ENCODE data around the gene DIS3L2. TPM values are rescaled to one million over a fixed set of nuclear protein-coding genes. Genes with fewer than 3 reads are reported as not detected.
"Not testable (repeated sequence)": the region's sequence is repeated elsewhere in the genome, so short reads cannot be mapped to it uniquely, and the experiment has no call there.

DIS3L2 gene
- total RNA-seq, 1 donor from 2014 or later: 11.8 TPM

DNA sequence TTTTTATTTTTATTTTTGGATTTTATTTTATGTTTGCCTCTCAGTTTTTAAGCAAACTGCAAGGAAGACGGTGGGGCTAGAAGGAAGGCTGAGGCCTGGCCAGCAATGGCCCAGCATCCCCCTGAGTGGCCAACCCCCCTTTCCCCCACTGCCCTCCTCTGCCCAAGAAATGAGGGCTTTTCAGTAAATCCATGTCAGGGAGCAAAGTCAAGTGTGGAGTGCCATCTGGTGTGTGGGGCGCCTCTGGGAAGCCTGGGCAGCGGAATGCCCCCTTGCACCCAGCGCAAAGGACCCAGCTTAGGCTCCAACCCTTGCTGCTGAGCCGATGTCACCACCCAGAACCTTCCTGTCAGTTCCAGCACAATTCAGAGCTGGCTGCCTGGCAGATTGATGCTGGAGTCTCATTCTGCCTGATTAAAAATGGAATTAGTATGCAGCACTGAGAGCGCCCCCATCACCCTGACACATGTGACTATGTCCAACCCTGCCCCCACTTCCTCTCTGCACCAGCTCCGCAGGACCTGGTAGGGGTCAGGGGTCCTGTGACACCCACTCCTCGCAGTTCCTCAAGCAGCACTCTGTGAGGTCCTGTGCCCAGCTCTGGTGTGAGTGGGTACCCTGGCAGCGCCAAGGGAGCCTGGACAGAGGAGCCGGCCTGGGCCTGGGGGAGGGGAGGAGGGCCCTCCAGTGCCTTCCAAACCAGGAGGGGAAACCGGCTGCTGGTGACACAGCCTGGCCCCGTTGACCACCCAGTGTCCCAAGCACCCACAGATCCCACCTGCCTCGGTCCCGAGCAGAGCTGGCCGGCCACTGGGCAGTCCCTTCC is 407.8 kb downstream of the DIS3L2 start:
- TF ChIP-seq, protein P1, sequence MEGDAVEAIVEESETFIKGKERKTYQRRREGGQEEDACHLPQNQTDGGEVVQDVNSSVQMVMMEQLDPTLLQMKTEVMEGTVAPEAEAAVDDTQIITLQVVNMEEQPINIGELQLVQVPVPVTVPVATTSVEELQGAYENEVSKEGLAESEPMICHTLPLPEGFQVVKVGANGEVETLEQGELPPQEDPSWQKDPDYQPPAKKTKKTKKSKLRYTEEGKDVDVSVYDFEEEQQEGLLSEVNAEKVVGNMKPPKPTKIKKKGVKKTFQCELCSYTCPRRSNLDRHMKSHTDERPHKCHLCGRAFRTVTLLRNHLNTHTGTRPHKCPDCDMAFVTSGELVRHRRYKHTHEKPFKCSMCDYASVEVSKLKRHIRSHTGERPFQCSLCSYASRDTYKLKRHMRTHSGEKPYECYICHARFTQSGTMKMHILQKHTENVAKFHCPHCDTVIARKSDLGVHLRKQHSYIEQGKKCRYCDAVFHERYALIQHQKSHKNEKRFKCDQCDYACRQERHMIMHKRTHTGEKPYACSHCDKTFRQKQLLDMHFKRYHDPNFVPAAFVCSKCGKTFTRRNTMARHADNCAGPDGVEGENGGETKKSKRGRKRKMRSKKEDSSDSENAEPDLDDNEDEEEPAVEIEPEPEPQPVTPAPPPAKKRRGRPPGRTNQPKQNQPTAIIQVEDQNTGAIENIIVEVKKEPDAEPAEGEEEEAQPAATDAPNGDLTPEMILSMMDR (IDR thresholded peaks at IDR 0.05; ENCODE audit: insufficient read depth, low read length, severe bottlenecking): no peak
- Histone ChIP-seq H3K27me3 (ENCODE audit: control insufficient read depth, insufficient read depth, low read length) (no peaks in the 10 kb centered on the region), H3K36me3 (ENCODE audit: control insufficient read depth, insufficient read depth, low read length) (no peaks in the 10 kb centered on the region), H3K4me3 (ENCODE audit: low read depth, low read length) (no peak overlapping the region)
- FAIRE-seq: no peak
- DNase-seq (ENCODE audit: low read depth): no peak

DNA sequence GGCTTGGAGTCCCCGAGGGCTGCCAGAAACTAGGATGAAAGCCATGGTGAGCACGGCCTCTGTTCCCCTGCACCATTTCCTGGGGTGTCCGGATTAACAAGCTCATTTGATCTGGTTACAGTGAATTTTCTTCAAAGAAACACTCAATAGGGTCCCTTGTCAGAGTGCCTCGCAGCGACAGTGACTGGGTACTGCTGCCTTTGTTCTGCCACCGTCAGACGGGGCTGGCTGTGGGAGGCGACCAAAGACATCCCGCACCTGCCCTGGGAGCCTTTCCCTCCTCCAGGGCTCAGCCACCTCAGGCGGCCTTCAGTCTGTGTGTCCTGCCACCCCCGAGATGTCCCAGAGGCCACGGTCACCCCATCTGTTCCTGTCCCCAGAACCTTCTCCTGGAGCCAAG is 408.5 kb downstream of the DIS3L2 start:
- H3K27me3 ChIP-seq (ENCODE audit: control insufficient read depth, insufficient read depth, low read length); H3K4me3 ChIP-seq (ENCODE audit: low read depth, low read length); FAIRE-seq; H3K36me3 ChIP-seq (ENCODE audit: control insufficient read depth, insufficient read depth, low read length); DNase-seq (ENCODE audit: low read depth): not testable (repeated sequence)

DNA sequence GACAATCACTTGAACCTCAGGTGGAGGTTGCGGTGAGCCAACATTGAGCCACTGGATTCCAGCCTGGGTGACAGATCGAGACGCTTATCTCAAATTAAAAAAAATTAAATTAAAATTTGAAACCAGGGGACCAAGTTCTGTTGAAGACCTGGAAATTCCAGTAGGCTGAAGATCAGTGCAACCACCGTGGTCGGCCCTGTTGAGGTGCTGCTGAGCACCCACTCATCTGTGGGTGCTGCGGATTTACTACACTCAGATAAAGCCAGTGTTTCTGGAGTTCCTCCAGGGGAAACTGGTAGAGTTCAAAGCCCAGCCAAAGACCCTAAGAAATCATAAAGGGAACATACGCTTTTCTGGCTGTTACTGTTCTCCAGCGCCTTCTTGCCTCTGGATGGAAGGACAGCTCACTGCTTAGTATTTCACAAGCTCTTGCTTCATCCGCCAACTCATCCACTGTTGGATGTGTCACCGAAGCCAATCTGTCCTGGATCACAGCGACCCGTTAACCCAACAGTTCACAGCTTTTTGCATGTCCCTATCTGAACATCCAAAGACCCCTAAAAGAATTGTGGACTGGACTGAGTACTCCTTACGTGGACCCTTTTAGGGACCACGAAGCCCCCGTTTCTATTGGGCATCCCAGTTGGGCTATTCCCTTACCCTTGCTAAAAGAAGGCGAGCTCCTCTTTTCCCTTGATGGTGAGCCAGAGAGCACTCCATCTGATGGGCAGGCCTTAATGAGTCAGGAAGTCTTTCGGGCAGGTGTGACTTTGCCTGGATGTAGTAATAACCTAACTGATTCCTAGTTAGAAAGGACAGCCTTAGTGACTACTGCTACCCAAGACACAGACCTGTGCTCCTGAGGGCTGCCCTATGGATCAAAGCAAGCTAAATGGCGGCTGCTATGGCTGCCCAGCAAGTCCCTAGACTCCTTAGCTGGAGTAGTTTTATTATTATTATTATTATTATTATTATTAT is 411.0 kb downstream of the DIS3L2 start:
- Histone ChIP-seq H3K36me3 (ENCODE audit: control insufficient read depth, insufficient read depth, low read length) (no peaks in the 10 kb centered on the region), H3K4me3 (ENCODE audit: low read depth, low read length) (no peak overlapping the region), H3K27me3 (ENCODE audit: control insufficient read depth, insufficient read depth, low read length) (no peaks in the 10 kb centered on the region)
- DNase-seq (ENCODE audit: low read depth) (peak; percentile 30), FAIRE-seq (no peak)
- TF ChIP-seq, protein P1 (IDR thresholded peaks at IDR 0.05; ENCODE audit: insufficient read depth, low read length, severe bottlenecking): no peak

DNA sequence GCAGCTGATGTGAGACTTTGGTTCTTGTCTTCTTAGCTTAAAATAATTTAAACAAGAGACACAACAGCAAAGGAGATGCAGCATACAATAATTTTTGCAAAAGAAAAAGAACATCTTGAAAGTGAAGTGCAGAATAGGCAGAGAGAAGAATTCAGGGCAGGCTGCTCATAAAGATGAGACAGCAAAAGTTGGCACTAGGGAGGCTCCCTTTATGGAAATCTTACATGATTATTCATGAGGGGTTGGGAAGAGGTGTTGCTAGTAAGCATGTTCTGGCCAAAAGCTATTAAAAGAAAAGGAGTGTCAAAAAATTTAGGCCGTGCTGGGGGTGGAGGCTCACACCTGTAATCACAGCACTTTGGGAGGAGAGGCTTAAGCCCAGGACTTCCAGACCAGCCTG is 412.8 kb downstream of the DIS3L2 start:
- Histone ChIP-seq H3K4me3 (ENCODE audit: low read depth, low read length) (no peak overlapping the region), H3K36me3 (ENCODE audit: control insufficient read depth, insufficient read depth, low read length) (no peaks in the 10 kb centered on the region), H3K27me3 (ENCODE audit: control insufficient read depth, insufficient read depth, low read length) (no peaks in the 10 kb centered on the region)
- no peak for FAIRE-seq
- TF ChIP-seq, protein P1 (IDR thresholded peaks at IDR 0.05; ENCODE audit: insufficient read depth, low read length, severe bottlenecking): no peak
- no peak for DNase-seq (ENCODE audit: low read depth)

DNA sequence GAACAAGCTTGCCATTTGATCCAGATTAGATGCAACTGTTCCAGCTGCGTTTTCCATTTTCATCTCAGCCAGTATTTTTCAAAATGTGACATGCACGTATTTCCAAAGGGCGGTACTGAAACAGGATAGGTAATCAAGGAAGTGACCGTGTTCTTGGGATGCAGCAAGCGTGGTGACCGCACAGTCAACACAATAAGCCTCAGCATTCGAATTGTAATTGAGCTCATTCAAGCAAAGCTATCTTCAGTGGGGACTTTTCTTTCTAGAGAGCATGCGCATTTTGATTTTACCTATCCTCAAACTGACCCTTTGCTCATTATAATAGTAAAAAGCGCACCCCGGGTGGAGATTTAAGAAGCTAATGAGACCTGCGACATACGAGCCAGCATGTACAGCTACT is 413.7 kb downstream of the DIS3L2 start:
- FAIRE-seq: no peak
- Histone ChIP-seq H3K4me3 (ENCODE audit: low read depth, low read length) (no peak overlapping the region), H3K27me3 (ENCODE audit: control insufficient read depth, insufficient read depth, low read length) (no peaks in the 10 kb centered on the region), H3K36me3 (ENCODE audit: control insufficient read depth, insufficient read depth, low read length) (no peaks in the 10 kb centered on the region)
- TF ChIP-seq, protein P1 (IDR thresholded peaks at IDR 0.05; ENCODE audit: insufficient read depth, low read length, severe bottlenecking): no peak
- no peak for DNase-seq (ENCODE audit: low read depth)

DNA sequence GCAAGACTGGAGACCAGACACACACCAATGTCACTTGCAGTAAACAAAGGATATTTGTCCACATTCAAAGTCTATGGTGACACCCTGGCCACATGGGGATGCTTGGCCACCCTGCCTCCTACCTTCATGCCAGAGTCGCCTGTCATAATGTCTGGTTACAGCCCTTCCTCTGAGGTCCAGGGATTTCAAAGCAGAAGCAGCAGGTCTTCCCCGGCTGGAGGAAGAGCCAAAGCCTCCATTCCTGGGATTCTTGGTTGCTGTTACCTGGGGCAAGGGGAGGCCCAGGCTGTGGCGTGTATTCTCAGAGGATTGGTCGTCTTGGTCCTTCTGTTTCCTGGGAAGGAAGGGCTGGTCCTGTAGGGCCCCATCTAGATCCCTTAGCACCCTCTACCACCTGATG is 414.7 kb downstream of the DIS3L2 start:
- H3K27me3 ChIP-seq (ENCODE audit: control insufficient read depth, insufficient read depth, low read length): no peaks in the 10 kb centered on the region
- TF ChIP-seq, protein P1 (IDR thresholded peaks at IDR 0.05; ENCODE audit: insufficient read depth, low read length, severe bottlenecking): no peak
- no peaks in the 10 kb centered on the region for H3K36me3 ChIP-seq (ENCODE audit: control insufficient read depth, insufficient read depth, low read length)
- no peak overlapping the region for H3K4me3 ChIP-seq (ENCODE audit: low read depth, low read length)
- DNase-seq (ENCODE audit: low read depth) (no peak), FAIRE-seq (no peak)

Data from bronchial epithelial cell (primary cell).